Heart right ventricle (tissue), 16 donors: ENCODE measurements around the gene S100A12. TPM values are rescaled to one million over a fixed set of nuclear protein-coding genes. Genes with fewer than 3 reads are reported as not detected.
A peak's percentile ranks its signal among the peaks of the same experiment; 100 is the strongest.

Experiments used
- ATAC-seq, 8 donors: fragments of 200-7000 bp; cut with Tn5 transposase; one replicate each; pipeline ENCODE4 v1.9.1; 2020; ENCODE audit warnings: mild to moderate bottlenecking in 8 of 8, moderate library complexity in 8 of 8, moderate number of reproducible peaks in 1 of 8
- DNase-seq, 2 donors: peaks; one replicate each; pipeline ENCODE4 v3.0.0-alpha.2; 2020
- H3K27ac ChIP-seq, 10 donors: fragments of 200-600 bp; sonication (generic) in 2 of 10; one replicate each; pipeline versions ENCODE4 v1.5.0 to v1.8.0; 2020 to 2022; ENCODE audit warnings: mild to moderate bottlenecking in 3 of 10
- H3K27me3 ChIP-seq, 7 donors: fragments of 200-600 bp; one replicate each; pipeline ENCODE4 v1.8.0; 2021 to 2022; ENCODE audit warnings: mild to moderate bottlenecking in 2 of 7
- H3K36me3 ChIP-seq, 9 donors: fragments of 200-600 bp; sonication (generic) in 1 of 9; one replicate each; pipeline versions ENCODE4 v1.5.0 to v1.8.0; 2020 to 2022; ENCODE audit warnings: mild to moderate bottlenecking in 2 of 9
- H3K4me1 ChIP-seq, 9 donors: fragments of 200-600 bp; sonication (generic) in 1 of 9; one replicate each; pipeline versions ENCODE4 v1.5.0 to v1.8.0; 2020 to 2022; ENCODE audit warnings: mild to moderate bottlenecking in 4 of 9
- H3K4me3 ChIP-seq, 10 donors: fragments of 200-600 bp; sonication (generic) in 2 of 10; one replicate each; pipeline versions ENCODE4 v1.5.0 to v1.8.0; 2020 to 2022; ENCODE audit warnings: mild to moderate bottlenecking in 7 of 10, moderate library complexity in 2 of 10
- H3K9me3 ChIP-seq, 11 donors: fragments of 200-600 bp in 10 of 11; sonication (generic) in 2 of 11; one replicate each; pipeline versions ENCODE4 v1.5.0 to v1.8.0; 2013 to 2022; ENCODE audit warnings: mild to moderate bottlenecking in 2 of 11, control low read depth in 1 of 11, moderate library complexity in 1 of 11
- CTCF ChIP-seq, 9 donors: fragments of 200-600 bp; sonication (generic) in 2 of 9; IDR thresholded peaks; one replicate each; pipeline versions ENCODE4 v1.5.0 to v1.8.0; 2021 to 2022; ENCODE audit warnings: antibody characterized with exemption in 9 of 9, mild to moderate bottlenecking in 5 of 9, moderate library complexity in 1 of 9
- WGBS, 2 donors: extraction: QIAGEN DNeasy Blood & Tissue Kit; methylation state at CpG; one replicate each; pipeline ENCODE4 v1.1.7; 2013; ENCODE audit warnings: inconsistent platforms in 1 of 2; 5-methylcytosine and 5-hydroxymethylcytosine counted together
- intact Hi-C, 10 donors: fragments of 100-400 bp; cut with DNase I; formaldehyde crosslinking; loops; one replicate each; pipeline versions ENCODE4 v1.11.1 to v1.14.2; 2022
- polyA plus RNA-seq, 2 donors: library from polyadenylated mRNA; stranded (reverse); fragments of 200-250 nt; gene quantifications; one replicate each; pipeline ENCODE4 v1.2.3, GENCODE V29; 2013
- total RNA-seq, 10 donors: library from RNA; stranded (reverse); fragmentation: NEBNext Ultra II Directional in 3 of 10; extraction: Animal tissue kit (Norgen Biotek cat#: 25700) in 3 of 10; gene quantifications; one replicate each; pipeline versions ENCODE4 v1.2.1 to v1.2.4, GENCODE V29; 2021 to 2023
- donor health status: Arrhythmogenic right ventricular cardiomyopathy.
- donor health status: ischemic (EF 13 %, LVEDD 7.1; RV severe dilation, severe dysfunction).
- donor health status: healthy with polysubstance abuse.
- donor health status: DM: no; HTN: yes; CAD: no.
- donor health status: DM: no; HTN: no; CAD: no.
- donor health status: ischemic (EF 25% LVEDD 6.9; RV normal size, moderate dysfunction).
- donor health status: ischemic (EF 25% LVEDD 5.7; RV mildly dilated, moderate dysfunction).
- donor health status: healthy.
- donor health status: DM: yes; HTN: yes; CAD: no.
- donor health status: Ischemic cardiomyopathy.
- donor health status: ischemic (EF 35%, LVEDD 5.7; RV mildly dilated, moderate dysfunction).
- donor health status: nonischemic (EF 11% LVEDD 7.7; RV severe dilation, severe dysfunction).
- donor health status: DM: yes; HTN: yes; CAD: no.
- donor health status: PGD.
- donor health status: ischemic (EF 29% LVEDD 5.4; RV normal size, mild dysfunction).
- donor health status: nonischemic (EF 23%, LVEDD 6.1; RV moderate dilation, normal function).

S100A12 gene
- total and polyA plus RNA-seq, 12 donors = 0.49 to 12.9 (median 4.1) TPM; not detected in 1

- Histone ChIP-seq H3K27me3 (peaks cover 0 to 3% (median 0%) of the 10 kb centered on the region in 7 donors), H3K4me1 (peaks cover 0 to 68% (median 0%) of the 10 kb centered on the region in 9 donors), H3K4me3 (no peak overlapping the region), H3K9me3 (no peaks in the 10 kb centered on the region), H3K36me3 (no peaks in the 10 kb centered on the region), H3K27ac (peak overlapping the region in 1 of 10 donors; percentile 68)
- DNase-seq = no peak
- 77 to 84% methylated on average over 6 of the region's 6 CpGs for WGBS, 2 donors
- no peak for TF ChIP-seq CTCF (IDR thresholded peaks at IDR 0.05)
- intact Hi-C loops = loop anchor here in 1 of 10 donors (5.0 kb wide), 1 partner anchor 221 kb away; no protein-coding TSS in a partner anchor
- ATAC-seq = no peak
Measured at GRCh38 chr1:153366261-153366660, 9.2 kb downstream of the S100A12 start.

GRCh38 chr1:153365696-153366095 is 9.7 kb downstream of the S100A12 start:
- TF ChIP-seq CTCF (IDR thresholded peaks at IDR 0.05) = no peak
- H3K27ac ChIP-seq = peak overlapping the region in 1 of 10 donors; percentile 68

GRCh38 chr1:153364766-153365666 is 10.4 kb downstream of the S100A12 start:
- H3K4me3 ChIP-seq = no peak overlapping the region
- peaks cover 0 to 5% (median 0%) of the 10 kb centered on the region in 9 donors for H3K36me3 ChIP-seq
- no peaks in the 10 kb centered on the region for H3K9me3 ChIP-seq
- no peak for ATAC-seq
- H3K27me3 ChIP-seq = peaks cover 0 to 3% (median 0%) of the 10 kb centered on the region in 7 donors
- no peak for TF ChIP-seq CTCF (IDR thresholded peaks at IDR 0.05)
- peaks cover 0 to 78% (median 4%) of the 10 kb centered on the region in 9 donors for H3K4me1 ChIP-seq
- 81 to 82% methylated on average over 12 of the region's 12 CpGs for WGBS, 2 donors
- peak overlapping the region in 1 of 10 donors; percentile 68 for H3K27ac ChIP-seq
- intact Hi-C loops = loop anchor here in 2 of 10 donors (5.0 kb wide), 2 partner anchors 117 to 222 kb away; no protein-coding TSS in a partner anchor
- DNase-seq = no peak

More at GRCh38 chr1:153365696-153366095, 9.7 kb downstream of the S100A12 start:
- ATAC-seq (no peak), DNase-seq (no peak)
- intact Hi-C loops = loop anchor here in 1 of 10 donors (5.0 kb wide), 1 partner anchor 222 kb away; no protein-coding TSS in a partner anchor
- peaks cover 0 to 73% (median 0%) of the 10 kb centered on the region in 9 donors for H3K4me1 ChIP-seq
- no peaks in the 10 kb centered on the region for H3K9me3 ChIP-seq
- WGBS, 2 donors = 63 to 73% methylated on average over 8 of the region's 8 CpGs
- peaks cover 0 to 2% (median 0%) of the 10 kb centered on the region in 9 donors for H3K36me3 ChIP-seq
- H3K4me3 ChIP-seq = no peak overlapping the region
- H3K27me3 ChIP-seq = peaks cover 0 to 3% (median 0%) of the 10 kb centered on the region in 7 donors

- ATAC-seq (no peak), DNase-seq (no peak)
- Histone ChIP-seq H3K36me3 (peaks cover 0 to 5% (median 0%) of the 10 kb centered on the region in 9 donors), H3K4me3 (no peak overlapping the region), H3K27me3 (peaks cover 0 to 3% (median 0%) of the 10 kb centered on the region in 7 donors), H3K4me1 (peaks cover 0 to 78% (median 6%) of the 10 kb centered on the region in 9 donors), H3K27ac (peak overlapping the region in 1 of 10 donors; percentile 68), H3K9me3 (no peaks in the 10 kb centered on the region)
- intact Hi-C loops = loop anchor here in 1 of 10 donors (5.0 kb wide), 1 partner anchor 118 kb away; no protein-coding TSS in a partner anchor
- TF ChIP-seq CTCF (IDR thresholded peaks at IDR 0.05) = no peak
Measured at GRCh38 chr1:153364156-153364555, 11.3 kb downstream of the S100A12 start.
